GM23338 (cell line): Measurements from ENCODE around the gene MMP1. TPM values are rescaled to one million over a fixed set of nuclear protein-coding genes. Genes with fewer than 3 reads are reported as not detected.
A peak's percentile ranks its signal among the peaks of the same experiment; 100 is the strongest.

Source experiments
- ATAC-seq: fragments of 200-7000 bp; cut with Tn5 transposase; 3 replicates; pipeline ENCODE4 v1.9.1; 2020
- DNase-seq: peaks from one replicate; pipeline ENCODE4 v3.0.0-alpha.2; 2015; ENCODE audit warnings: low spot score
- H2AFZ ChIP-seq: fragments of 200-600 bp; sonication (generic); 2 replicates; pipeline ENCODE4 v1.8.0; 2016; ENCODE audit warnings: antibody characterized with exemption, mild to moderate bottlenecking, moderate library complexity
- H3F3A ChIP-seq: fragments of 200-600 bp; sonication (generic); replicated peaks from 2 replicates; pipeline ENCODE4 v1.8.0; 2017; ENCODE audit warnings: antibody characterized with exemption, mixed run types, low read depth
- H3K27ac ChIP-seq: fragments of 200-600 bp; sonication (generic); 2 replicates; pipeline ENCODE4 v1.6.1; 2016; ENCODE audit warnings: low read depth
- H3K27me3 ChIP-seq: fragments of 200-600 bp; sonication (generic); 2 replicates; pipeline ENCODE4 v1.8.0; 2016; ENCODE audit warnings: mild to moderate bottlenecking, mixed run types, moderate library complexity; ENCODE audit not compliant: insufficient read depth
- H3K36me3 ChIP-seq: fragments of 200-600 bp; sonication (generic); 2 replicates; pipeline ENCODE4 v1.8.0; 2016; ENCODE audit warnings: mild to moderate bottlenecking; ENCODE audit not compliant: insufficient read depth
- H3K4me1 ChIP-seq: fragments of 200-600 bp; sonication (generic); 2 replicates; pipeline ENCODE4 v1.8.0; 2016; ENCODE audit warnings: mild to moderate bottlenecking, moderate library complexity; ENCODE audit not compliant: insufficient read depth
- H3K4me2 ChIP-seq: fragments of 200-600 bp; sonication (generic); 2 replicates; pipeline ENCODE4 v1.7.1; 2017; ENCODE audit warnings: mixed run types
- H3K4me3 ChIP-seq: fragments of 200-600 bp; sonication (generic); 2 replicates; pipeline ENCODE4 v1.6.1; 2016; ENCODE audit warnings: mixed run types
- H3K79me2 ChIP-seq: fragments of 200-600 bp; sonication (generic); replicated peaks from 2 replicates; pipeline ENCODE4 v1.8.0; 2017; ENCODE audit warnings: mild to moderate bottlenecking; ENCODE audit not compliant: insufficient read depth
- H3K9me2 ChIP-seq: fragments of 200-600 bp; sonication (generic); 2 replicates; pipeline ENCODE4 v1.8.0; 2017; ENCODE audit not compliant: insufficient read depth
- H4K20me1 ChIP-seq: fragments of 200-600 bp; sonication (generic); replicated peaks from 2 replicates; pipeline ENCODE4 v1.8.0; 2017; ENCODE audit warnings: mild to moderate bottlenecking; ENCODE audit not compliant: insufficient read depth
- H3K27ac Mint-ChIP-seq: 2 replicates; pipeline ENCODE4 v1.8.0; 2020; ENCODE audit warnings: inconsistent platforms, mild to moderate bottlenecking, moderate library complexity, mixed read lengths
- H3K27me3 Mint-ChIP-seq: 3 replicates; pipeline ENCODE4 v1.8.0; 2022; ENCODE audit warnings: low read depth, mild to moderate bottlenecking, moderate library complexity, mixed read lengths, inconsistent platforms; ENCODE audit not compliant: insufficient read depth, poor library complexity
- H3K36me3 Mint-ChIP-seq: 3 replicates; pipeline ENCODE4 v1.8.0; 2021; ENCODE audit warnings: low read depth, mild to moderate bottlenecking, inconsistent platforms, moderate library complexity, mixed read lengths
- H3K4me1 Mint-ChIP-seq: 3 replicates; pipeline ENCODE4 v1.8.0; 2020; ENCODE audit warnings: mild to moderate bottlenecking, inconsistent platforms, mixed read lengths
- H3K4me3 Mint-ChIP-seq: 3 replicates; pipeline ENCODE4 v1.8.0; 2021; ENCODE audit warnings: moderate library complexity, mild to moderate bottlenecking, inconsistent platforms, mixed read lengths
- H3K9me3 Mint-ChIP-seq: 3 replicates; pipeline ENCODE4 v1.8.0; 2020; ENCODE audit warnings: moderate library complexity, mild to moderate bottlenecking, inconsistent platforms, mixed read lengths
- CREB1 ChIP-seq: fragments of 250-450 bp; sonication (Bioruptor Pico); IDR thresholded peaks from 2 replicates; pipeline ENCODE4 v1.5.0; 2020; ENCODE audit warnings: low read depth, mild to moderate bottlenecking, moderate library complexity
- EZH2 ChIP-seq: fragments of 200-600 bp; sonication (generic); IDR thresholded peaks from one replicate; pipeline ENCODE4 v1.8.0; 2017; ENCODE audit warnings: antibody characterized with exemption, mild to moderate bottlenecking, low read depth; ENCODE audit not compliant: unreplicated experiment
- EZH2phosphoT487 ChIP-seq: fragments of 200-600 bp; sonication (generic); IDR thresholded peaks from one replicate; pipeline ENCODE4 v1.8.1; 2018; ENCODE audit warnings: antibody characterized with exemption; ENCODE audit not compliant: unreplicated experiment
- JUNB ChIP-seq: IDR thresholded peaks from one replicate; pipeline ENCODE4 v1.6.1; 2016; ENCODE audit warnings: antibody characterized with exemption; ENCODE audit not compliant: unreplicated experiment
- NANOG ChIP-seq: IDR thresholded peaks from 2 replicates; pipeline ENCODE4 v1.6.1; 2016; ENCODE audit warnings: antibody characterized with exemption, borderline replicate concordance
- POLR2AphosphoS5 ChIP-seq: IDR thresholded peaks from 2 replicates; pipeline ENCODE4 v1.6.1; 2016; ENCODE audit warnings: antibody characterized with exemption, low read depth
- STAT1 ChIP-seq: IDR thresholded peaks from one replicate; pipeline ENCODE4 v1.6.1; 2016; ENCODE audit warnings: antibody characterized with exemption; ENCODE audit not compliant: unreplicated experiment
- ZNF114 ChIP-seq: fragments of 250-450 bp; sonication (Bioruptor Pico); IDR thresholded peaks from 2 replicates; pipeline ENCODE4 v1.5.0; 2020; ENCODE audit warnings: mild to moderate bottlenecking, moderate library complexity
- ZNF331 ChIP-seq: fragments of 250-450 bp; sonication (Bioruptor Pico); IDR thresholded peaks from 2 replicates; pipeline ENCODE4 v1.5.0; 2020; ENCODE audit warnings: low read depth, mild to moderate bottlenecking, moderate library complexity
- polyA plus RNA-seq: library from polyadenylated mRNA; unstranded; fragments of >200 nt; fragmentation: Nextera tagmentation; extraction: Ambion mirVana; gene quantifications from 2 replicates; pipeline ENCODE4 v1.2.1, GENCODE V29; 2016
- total RNA-seq: library from RNA; depleted of rRNA; stranded (reverse); fragments of >200 nt; shearing (Covaris generic); gene quantifications from 2 replicates; pipeline ENCODE4 v1.2.3, GENCODE V29; 2014
- TF ChIP-seq, protein P1 (sequence below): IDR thresholded peaks from 2 replicates; pipeline ENCODE4 v1.6.1; 2016; ENCODE audit warnings: antibody characterized with exemption
- TF ChIP-seq, protein P2 (sequence below), 2 experiments: fragments of 200-600 bp in 1 of 2; sonication (generic) in 1 of 2; conservative IDR thresholded peaks; 2 replicates each; pipeline versions ENCODE4 v1.5.1 to v1.6.1; 2016 to 2017; ENCODE audit warnings: antibody characterized with exemption in 2 of 2, low read depth in 2 of 2, mild to moderate bottlenecking in 2 of 2, moderate library complexity in 1 of 2
- TF ChIP-seq, protein P3 (sequence below): IDR thresholded peaks from one replicate; pipeline ENCODE4 v1.6.1; 2018; ENCODE audit warnings: antibody characterized with exemption; ENCODE audit not compliant: unreplicated experiment

MMP1 gene
- total and polyA plus RNA-seq, 2 experiments from 2014 or later = not detected

DNA sequence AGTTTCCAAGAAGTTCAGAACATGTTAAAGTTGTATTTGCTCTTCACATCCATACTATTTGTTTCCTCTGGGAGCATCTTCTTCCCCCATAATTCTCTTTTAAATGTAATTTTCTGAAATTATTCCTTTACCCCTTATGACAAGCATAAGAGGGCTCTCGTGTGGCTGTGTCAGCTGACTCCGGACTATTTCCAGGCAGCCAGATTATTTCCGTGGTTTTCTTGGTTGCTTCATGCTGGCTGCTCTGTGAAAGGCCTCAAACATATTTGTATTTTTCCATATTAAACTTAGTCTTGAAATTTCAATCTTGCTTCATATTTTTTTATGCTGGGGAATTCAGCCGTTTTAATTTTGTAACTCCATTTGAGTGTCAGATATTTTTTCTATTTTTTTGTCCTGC is 2.8 kb upstream of the MMP1 start:
- no peak for ATAC-seq
- DNase-seq = no peak
- H3K27ac Mint-ChIP-seq = no peak overlapping the region
- H3K4me2 ChIP-seq = no peak overlapping the region
- H4K20me1 ChIP-seq = no peaks in the 10 kb centered on the region
- H3K4me3 Mint-ChIP-seq = no peak overlapping the region
- H3K9me3 Mint-ChIP-seq = no peaks in the 10 kb centered on the region
- no peaks in the 10 kb centered on the region for H3K36me3 ChIP-seq
- no peaks in the 10 kb centered on the region for H3K27me3 Mint-ChIP-seq
- 0 out of 2 replicates have a peak, but pooled peaks cover under 1% of the 10 kb centered on the region for H3K4me1 ChIP-seq
- no peaks in the 10 kb centered on the region for H3K36me3 Mint-ChIP-seq
- H3K27me3 ChIP-seq = no peaks in the 10 kb centered on the region
- H2AFZ ChIP-seq = no peak overlapping the region
- no peak overlapping the region for H3K27ac ChIP-seq
- no peaks in the 10 kb centered on the region for H3K9me2 ChIP-seq
- no peaks in the 10 kb centered on the region for H3K79me2 ChIP-seq
- TF ChIP-seq, protein P1, sequence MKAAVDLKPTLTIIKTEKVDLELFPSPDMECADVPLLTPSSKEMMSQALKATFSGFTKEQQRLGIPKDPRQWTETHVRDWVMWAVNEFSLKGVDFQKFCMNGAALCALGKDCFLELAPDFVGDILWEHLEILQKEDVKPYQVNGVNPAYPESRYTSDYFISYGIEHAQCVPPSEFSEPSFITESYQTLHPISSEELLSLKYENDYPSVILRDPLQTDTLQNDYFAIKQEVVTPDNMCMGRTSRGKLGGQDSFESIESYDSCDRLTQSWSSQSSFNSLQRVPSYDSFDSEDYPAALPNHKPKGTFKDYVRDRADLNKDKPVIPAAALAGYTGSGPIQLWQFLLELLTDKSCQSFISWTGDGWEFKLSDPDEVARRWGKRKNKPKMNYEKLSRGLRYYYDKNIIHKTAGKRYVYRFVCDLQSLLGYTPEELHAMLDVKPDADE = no peak
- no peak overlapping the region for H3K4me3 ChIP-seq
- no peaks in the 10 kb centered on the region for H3K4me1 Mint-ChIP-seq
- H3F3A ChIP-seq = no peaks in the 10 kb centered on the region

- Histone ChIP-seq H3K4me2 (no peak overlapping the region), H3K9me2 (no peaks in the 10 kb centered on the region), H3K27me3 (no peaks in the 10 kb centered on the region), H3K4me3 (no peak overlapping the region), H3F3A (no peaks in the 10 kb centered on the region), H3K27ac (no peak overlapping the region), H3K4me1 (no peaks in the 10 kb centered on the region), H3K36me3 (no peaks in the 10 kb centered on the region), H2AFZ (peak overlapping the region; percentile 63; the same call in 1 of the 2 replicates), H4K20me1 (no peaks in the 10 kb centered on the region), H3K79me2 (no peaks in the 10 kb centered on the region)
- DNase-seq (no peak), ATAC-seq (no peak)
- no peaks in the 10 kb centered on the region for H3K27me3 Mint-ChIP-seq
- no peaks in the 10 kb centered on the region for H3K36me3 Mint-ChIP-seq
- H3K4me3 Mint-ChIP-seq = no peak overlapping the region
- H3K27ac Mint-ChIP-seq = no peak overlapping the region
- no peaks in the 10 kb centered on the region for H3K9me3 Mint-ChIP-seq
- no peaks in the 10 kb centered on the region for H3K4me1 Mint-ChIP-seq
- TF ChIP-seq, protein P2, sequence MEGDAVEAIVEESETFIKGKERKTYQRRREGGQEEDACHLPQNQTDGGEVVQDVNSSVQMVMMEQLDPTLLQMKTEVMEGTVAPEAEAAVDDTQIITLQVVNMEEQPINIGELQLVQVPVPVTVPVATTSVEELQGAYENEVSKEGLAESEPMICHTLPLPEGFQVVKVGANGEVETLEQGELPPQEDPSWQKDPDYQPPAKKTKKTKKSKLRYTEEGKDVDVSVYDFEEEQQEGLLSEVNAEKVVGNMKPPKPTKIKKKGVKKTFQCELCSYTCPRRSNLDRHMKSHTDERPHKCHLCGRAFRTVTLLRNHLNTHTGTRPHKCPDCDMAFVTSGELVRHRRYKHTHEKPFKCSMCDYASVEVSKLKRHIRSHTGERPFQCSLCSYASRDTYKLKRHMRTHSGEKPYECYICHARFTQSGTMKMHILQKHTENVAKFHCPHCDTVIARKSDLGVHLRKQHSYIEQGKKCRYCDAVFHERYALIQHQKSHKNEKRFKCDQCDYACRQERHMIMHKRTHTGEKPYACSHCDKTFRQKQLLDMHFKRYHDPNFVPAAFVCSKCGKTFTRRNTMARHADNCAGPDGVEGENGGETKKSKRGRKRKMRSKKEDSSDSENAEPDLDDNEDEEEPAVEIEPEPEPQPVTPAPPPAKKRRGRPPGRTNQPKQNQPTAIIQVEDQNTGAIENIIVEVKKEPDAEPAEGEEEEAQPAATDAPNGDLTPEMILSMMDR (conservative IDR thresholded peaks at IDR 0.05; ENCODE audit: low read depth in 2 of 2) = no peak
- TF ChIP-seq EZH2phosphoT487 = no peak
- TF ChIP-seq JUNB = no peak
- TF ChIP-seq POLR2AphosphoS5 = no peak
- no peak for TF ChIP-seq CREB1 (CRISPR knock-in tag)
- no peak for TF ChIP-seq EZH2
- TF ChIP-seq ZNF331 (CRISPR knock-in tag) = no peak
- no peak for TF ChIP-seq STAT1
- TF ChIP-seq ZNF114 (CRISPR knock-in tag) = no peak
- TF ChIP-seq, protein P3, sequence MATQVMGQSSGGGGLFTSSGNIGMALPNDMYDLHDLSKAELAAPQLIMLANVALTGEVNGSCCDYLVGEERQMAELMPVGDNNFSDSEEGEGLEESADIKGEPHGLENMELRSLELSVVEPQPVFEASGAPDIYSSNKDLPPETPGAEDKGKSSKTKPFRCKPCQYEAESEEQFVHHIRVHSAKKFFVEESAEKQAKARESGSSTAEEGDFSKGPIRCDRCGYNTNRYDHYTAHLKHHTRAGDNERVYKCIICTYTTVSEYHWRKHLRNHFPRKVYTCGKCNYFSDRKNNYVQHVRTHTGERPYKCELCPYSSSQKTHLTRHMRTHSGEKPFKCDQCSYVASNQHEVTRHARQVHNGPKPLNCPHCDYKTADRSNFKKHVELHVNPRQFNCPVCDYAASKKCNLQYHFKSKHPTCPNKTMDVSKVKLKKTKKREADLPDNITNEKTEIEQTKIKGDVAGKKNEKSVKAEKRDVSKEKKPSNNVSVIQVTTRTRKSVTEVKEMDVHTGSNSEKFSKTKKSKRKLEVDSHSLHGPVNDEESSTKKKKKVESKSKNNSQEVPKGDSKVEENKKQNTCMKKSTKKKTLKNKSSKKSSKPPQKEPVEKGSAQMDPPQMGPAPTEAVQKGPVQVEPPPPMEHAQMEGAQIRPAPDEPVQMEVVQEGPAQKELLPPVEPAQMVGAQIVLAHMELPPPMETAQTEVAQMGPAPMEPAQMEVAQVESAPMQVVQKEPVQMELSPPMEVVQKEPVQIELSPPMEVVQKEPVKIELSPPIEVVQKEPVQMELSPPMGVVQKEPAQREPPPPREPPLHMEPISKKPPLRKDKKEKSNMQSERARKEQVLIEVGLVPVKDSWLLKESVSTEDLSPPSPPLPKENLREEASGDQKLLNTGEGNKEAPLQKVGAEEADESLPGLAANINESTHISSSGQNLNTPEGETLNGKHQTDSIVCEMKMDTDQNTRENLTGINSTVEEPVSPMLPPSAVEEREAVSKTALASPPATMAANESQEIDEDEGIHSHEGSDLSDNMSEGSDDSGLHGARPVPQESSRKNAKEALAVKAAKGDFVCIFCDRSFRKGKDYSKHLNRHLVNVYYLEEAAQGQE = no peak
- no peak for TF ChIP-seq NANOG
- TF ChIP-seq, protein P1 = no peak
Observed at GRCh38 chr11:102799681-102800340, 1.9 kb upstream of the MMP1 start.
